Neuronal stem cell (in vitro differentiated cells): ENCODE results near the gene MATN1.

Experiments
- DNase-seq: peaks from one replicate; pipeline ENCODE4 v3.0.0-alpha.2; 2013; ENCODE audit warnings: low spot score
- H2AFZ ChIP-seq: one replicate; pipeline ENCODE4 v1.6.1; 2013; ENCODE audit warnings: mild to moderate bottlenecking, low read length, inconsistent platforms
- H2AK5ac ChIP-seq: 2 replicates; pipeline ENCODE4 v1.6.1; 2013; ENCODE audit warnings: low read depth, mild to moderate bottlenecking, inconsistent platforms, low read length, moderate library complexity, mixed read lengths
- H2BK120ac ChIP-seq: 2 replicates; pipeline ENCODE4 v1.6.1; 2013; ENCODE audit warnings: low read depth, mild to moderate bottlenecking, inconsistent platforms, low read length, moderate library complexity, mixed read lengths
- H2BK12ac ChIP-seq: one replicate; pipeline ENCODE4 v1.6.1; 2013; ENCODE audit warnings: low read length, inconsistent platforms
- H2BK15ac ChIP-seq: 2 replicates; pipeline ENCODE4 v1.6.1; 2013; ENCODE audit warnings: mild to moderate bottlenecking, low read length, inconsistent platforms, mixed read lengths
- H2BK5ac ChIP-seq: one replicate; pipeline ENCODE4 v1.6.1; 2013; ENCODE audit warnings: inconsistent platforms, mild to moderate bottlenecking, low read length, moderate library complexity
- H3K14ac ChIP-seq: one replicate; pipeline ENCODE4 v1.6.1; 2013; ENCODE audit warnings: low read length, inconsistent platforms
- H3K18ac ChIP-seq: 2 replicates; pipeline ENCODE4 v1.6.1; 2013; ENCODE audit warnings: low read length, inconsistent platforms
- H3K23ac ChIP-seq: 2 replicates; pipeline ENCODE4 v1.6.1; 2013; ENCODE audit warnings: low read depth, mild to moderate bottlenecking, mixed read lengths, low read length, inconsistent platforms; ENCODE audit not compliant: poor library complexity
- H3K27ac ChIP-seq: replicated peaks from 3 replicates; pipeline ENCODE4 v1.5.1; 2013; ENCODE audit warnings: low read length, inconsistent platforms
- H3K27me3 ChIP-seq, 3 experiments: 2 replicates each; pipeline ENCODE4 v1.6.1; 2013; ENCODE audit warnings: low read length in 3 of 3, mild to moderate bottlenecking in 2 of 3, inconsistent platforms in 1 of 3, low read depth in 1 of 3, mixed read lengths in 1 of 3, moderate library complexity in 1 of 3; ENCODE audit not compliant: control insufficient read depth in 3 of 3, insufficient read depth in 3 of 3
- H3K36me3 ChIP-seq, 2 donors: replicated peaks in 1 of 2; 2 replicates each; pipeline ENCODE4 v1.6.1; 2013; ENCODE audit warnings: low read length in 2 of 2; ENCODE audit not compliant: control insufficient read depth in 2 of 2, insufficient read depth in 2 of 2
- H3K4ac ChIP-seq: 2 replicates; pipeline ENCODE4 v1.6.1; 2013; ENCODE audit warnings: inconsistent platforms, mild to moderate bottlenecking, low read length, moderate library complexity
- H3K4me1 ChIP-seq, 2 donors: 1 replicate in 1 of 2; 2 replicates in 1 of 2; pipeline ENCODE4 v1.6.1; 2013; ENCODE audit warnings: low read length in 2 of 2, low read depth in 1 of 2; ENCODE audit not compliant: control insufficient read depth in 2 of 2, insufficient read depth in 1 of 2
- H3K4me2 ChIP-seq: one replicate; pipeline ENCODE4 v1.6.1; 2013; ENCODE audit warnings: mild to moderate bottlenecking, low read length, inconsistent platforms; ENCODE audit not compliant: insufficient read depth, poor library complexity, severe bottlenecking
- H3K4me3 ChIP-seq, 2 donors: 2 replicates each; pipeline ENCODE4 v1.5.1; 2013; ENCODE audit warnings: low read length in 2 of 2, mild to moderate bottlenecking in 2 of 2, inconsistent platforms in 1 of 2, moderate library complexity in 1 of 2
- H3K79me1 ChIP-seq: one replicate; pipeline ENCODE4 v1.6.1; 2013; ENCODE audit warnings: low read depth, mild to moderate bottlenecking, inconsistent platforms, low read length, moderate library complexity
- H3K9ac ChIP-seq: one replicate; pipeline ENCODE4 v1.6.1; 2013; ENCODE audit warnings: mild to moderate bottlenecking, low read depth, low read length, inconsistent platforms; ENCODE audit not compliant: poor library complexity
- H3K9me3 ChIP-seq, 2 donors: replicated peaks in 1 of 2; 2 replicates each; pipeline versions ENCODE3 to v1.6.1; 2013; ENCODE audit warnings: low read length in 2 of 2, mild to moderate bottlenecking in 2 of 2, inconsistent platforms in 1 of 2, low read depth in 1 of 2, mixed read lengths in 1 of 2, moderate library complexity in 1 of 2; ENCODE audit not compliant: control insufficient read depth in 2 of 2, insufficient read depth in 1 of 2
- H4K8ac ChIP-seq: one replicate; pipeline ENCODE4 v1.6.1; 2013; ENCODE audit warnings: low read depth, mild to moderate bottlenecking, inconsistent platforms, low read length, moderate library complexity
- H4K91ac ChIP-seq: one replicate; pipeline ENCODE4 v1.6.1; 2013; ENCODE audit warnings: low read length, low read depth, mild to moderate bottlenecking, inconsistent platforms; ENCODE audit not compliant: poor library complexity
- WGBS, 2 donors: extraction: QIAGEN DNeasy Blood & Tissue Kit; methylation state at CpG; one replicate each; pipeline ENCODE4 v1.1.7; 2013; ENCODE audit warnings: missing lambda C conversion rate in 2 of 2, mixed read lengths in 1 of 2; ENCODE audit not compliant: insufficient read length in 2 of 2, insufficient replicate concordance in 1 of 2; ENCODE audit errors: extremely low coverage in 2 of 2; 5-methylcytosine and 5-hydroxymethylcytosine counted together

The MATN1 gene

DNA sequence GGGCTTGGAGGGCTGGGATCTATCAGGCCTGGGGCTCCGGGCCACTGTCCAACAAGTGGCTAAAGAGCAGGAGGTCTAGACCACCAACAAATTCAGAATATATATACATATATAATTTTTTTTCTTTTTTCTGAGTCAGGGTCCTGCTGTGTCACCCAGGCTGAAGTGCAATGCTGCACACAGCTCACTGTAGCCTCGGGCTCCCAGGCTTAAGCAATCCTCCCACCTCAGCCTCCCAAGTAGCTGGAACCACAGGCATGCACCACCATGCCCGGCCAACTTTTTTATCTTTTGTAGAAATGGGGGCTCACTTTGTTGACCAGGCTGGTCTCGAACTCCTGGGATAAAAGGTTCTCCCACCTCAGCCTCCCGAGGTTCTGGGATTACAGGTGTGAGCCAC, 41.0 kb upstream of the MATN1 start:
- Histone ChIP-seq H4K8ac (no peak overlapping the region), H2BK12ac (no peak overlapping the region), H2BK5ac (no peak overlapping the region), H4K91ac (no peak overlapping the region), H3K79me1 (no peaks in the 10 kb centered on the region), H3K9me3 (peaks cover 0 to 3% of the 10 kb centered on the region in 2 donors), H2AK5ac (no peak overlapping the region), H3K14ac (no peak overlapping the region), H3K4me2 (no peak overlapping the region), H3K27ac (no peak overlapping the region), H3K4me1 (peaks cover 14 to 18% of the 10 kb centered on the region in 2 donors), H2BK15ac (no peak overlapping the region), H2AFZ (no peak overlapping the region), H3K36me3 (no peaks in the 10 kb centered on the region), H3K27me3 (no peaks in the 10 kb centered on the region), H3K4ac (no peak overlapping the region), H3K9ac (no peak overlapping the region), H3K18ac (no peak overlapping the region), H3K4me3 (no peak overlapping the region), H3K23ac (no peak overlapping the region), H2BK120ac (no peak overlapping the region)
- no peak for DNase-seq
- no CpG with 5 or more reads among the region's 5 CpGs for WGBS, 2 donors

- Histone ChIP-seq H3K27ac (no peak overlapping the region), H4K8ac (no peak overlapping the region), H3K79me1 (no peaks in the 10 kb centered on the region), H3K27me3 (no peaks in the 10 kb centered on the region), H3K4me3 (no peak overlapping the region), H2BK12ac (no peak overlapping the region), H2BK5ac (no peak overlapping the region), H2AFZ (peak overlapping the region; percentile 63), H2BK15ac (no peak overlapping the region), H3K9ac (no peak overlapping the region), H3K14ac (peak overlapping the region; percentile 9), H3K18ac (peak overlapping the region; percentile 11), H3K23ac (no peak overlapping the region), H3K36me3 (no peaks in the 10 kb centered on the region), H2AK5ac (no peak overlapping the region), H3K4me1 (peaks cover 14 to 18% of the 10 kb centered on the region in 2 donors), H3K9me3 (peaks cover 0 to 3% of the 10 kb centered on the region in 2 donors), H3K4me2 (no peak overlapping the region), H2BK120ac (no peak overlapping the region), H4K91ac (no peak overlapping the region), H3K4ac (peak overlapping the region; percentile 76)
- WGBS, 2 donors: no CpG with 5 or more reads among the region's 10 CpGs
- no peak for DNase-seq
Measured at GRCh38 chr1:30763651-30764248, 40.4 kb upstream of the MATN1 start.

DNA sequence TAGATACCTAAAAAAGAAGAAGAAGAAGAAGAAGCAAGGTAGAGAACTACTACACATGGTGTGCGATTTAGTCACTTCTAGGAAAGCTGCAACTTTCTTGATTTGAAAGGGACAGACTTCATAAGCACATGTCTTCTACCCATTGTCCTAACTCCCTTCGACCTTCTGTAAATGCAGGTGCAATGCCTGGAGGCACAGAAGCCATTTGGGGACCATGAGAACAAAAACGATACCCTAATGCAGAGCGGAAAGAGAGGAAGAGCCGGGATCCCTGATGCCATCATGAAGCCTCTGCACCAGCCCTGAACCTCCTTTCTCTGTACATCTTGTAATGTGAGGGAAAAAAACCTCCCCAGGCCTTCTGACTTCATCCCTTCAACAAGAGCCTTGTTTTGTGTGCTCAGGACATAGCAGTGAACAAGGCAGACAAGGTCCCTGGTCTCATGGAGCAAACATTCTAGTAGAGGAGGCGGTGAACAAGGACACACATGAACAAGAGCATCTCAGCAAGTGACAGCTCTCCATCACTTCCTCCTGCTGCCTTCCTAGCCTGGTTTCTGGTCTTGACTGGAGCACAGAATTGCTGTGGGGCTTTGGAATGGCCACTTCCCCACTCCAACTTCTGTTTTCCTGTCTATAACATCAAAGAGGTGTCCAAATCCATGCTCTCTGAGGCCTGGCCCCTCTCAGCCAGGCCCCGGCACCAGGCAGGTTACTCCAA, 39.7 kb upstream of the MATN1 start:
- Histone ChIP-seq H3K27ac (no peak overlapping the region), H3K27me3 (no peaks in the 10 kb centered on the region), H3K36me3 (no peaks in the 10 kb centered on the region), H3K4me1 (peaks cover 14 to 18% of the 10 kb centered on the region in 2 donors), H3K14ac (no peak overlapping the region), H2BK12ac (no peak overlapping the region), H4K91ac (no peak overlapping the region), H2BK5ac (no peak overlapping the region), H3K9me3 (peaks cover 0 to 3% of the 10 kb centered on the region in 2 donors), H2AFZ (peak overlapping the region; percentile 63), H3K18ac (no peak overlapping the region), H3K9ac (no peak overlapping the region), H3K79me1 (no peaks in the 10 kb centered on the region), H4K8ac (no peak overlapping the region), H2BK15ac (no peak overlapping the region), H3K23ac (no peak overlapping the region), H3K4ac (no peak overlapping the region), H3K4me2 (no peak overlapping the region), H2AK5ac (no peak overlapping the region), H2BK120ac (no peak overlapping the region), H3K4me3 (no peak overlapping the region)
- no peak for DNase-seq
- no CpG with 5 or more reads among the region's 7 CpGs for WGBS, 2 donors

DNA sequence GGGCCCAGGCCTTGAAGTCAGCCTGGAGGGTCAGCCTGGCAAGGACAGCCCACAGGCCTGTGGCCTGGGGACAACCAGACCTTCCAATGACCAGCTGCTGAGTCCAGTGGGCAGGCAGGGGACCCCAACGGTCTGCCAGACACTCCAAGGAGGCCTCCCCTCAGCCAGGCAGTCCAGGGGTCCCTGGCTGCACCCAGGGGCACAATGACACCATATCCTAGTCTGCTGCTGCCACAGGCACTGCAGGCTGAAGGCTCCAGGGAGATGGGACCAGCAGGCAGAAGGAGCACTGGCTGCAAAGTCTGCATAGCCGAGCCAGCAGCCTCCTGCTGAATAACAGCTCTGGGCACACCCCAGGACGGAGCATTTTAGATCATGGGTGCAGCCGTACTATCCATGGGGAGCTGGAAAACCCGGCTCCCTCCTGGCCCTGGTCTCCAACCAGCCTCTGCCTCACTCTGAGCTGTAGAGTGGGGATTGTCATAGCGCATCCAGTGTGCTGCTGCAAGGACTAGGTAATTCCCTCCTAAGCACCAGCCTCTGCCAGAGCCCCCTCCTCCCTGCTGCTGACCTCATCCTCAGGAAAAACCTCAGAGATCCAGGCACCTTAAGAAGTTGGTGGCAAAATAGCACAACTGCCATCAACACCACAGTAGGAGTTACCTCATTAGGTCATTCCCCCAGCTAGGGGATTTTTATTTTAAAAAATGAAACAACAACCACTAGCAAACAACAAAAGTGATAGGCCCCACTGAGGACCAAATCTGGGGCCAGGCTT, 39.0 kb upstream of the MATN1 start:
- WGBS, 2 donors: no CpG with 5 or more reads among the region's 6 CpGs
- no peak overlapping the region for H3K4me2 ChIP-seq
- peak overlapping the region; percentile 89 for H4K8ac ChIP-seq
- H3K4ac ChIP-seq: no peak overlapping the region
- H2AFZ ChIP-seq: peak overlapping the region; percentile 70
- H3K14ac ChIP-seq: no peak overlapping the region
- no peaks in the 10 kb centered on the region for H3K27me3 ChIP-seq
- no peak overlapping the region for H3K4me3 ChIP-seq
- no peak overlapping the region for H2BK120ac ChIP-seq
- no peak overlapping the region for H3K23ac ChIP-seq
- H2BK12ac ChIP-seq: no peak overlapping the region
- H3K27ac ChIP-seq: no peak overlapping the region
- no peak overlapping the region for H2BK15ac ChIP-seq
- no peaks in the 10 kb centered on the region for H3K36me3 ChIP-seq
- peak overlapping the region; percentile 85 for H3K18ac ChIP-seq
- peaks cover 0 to 3% of the 10 kb centered on the region in 2 donors for H3K9me3 ChIP-seq
- no peak overlapping the region for H3K9ac ChIP-seq
- peaks cover 14 to 18% of the 10 kb centered on the region in 2 donors for H3K4me1 ChIP-seq
- H2AK5ac ChIP-seq: no peak overlapping the region
- no peak overlapping the region for H2BK5ac ChIP-seq
- H4K91ac ChIP-seq: no peak overlapping the region
- DNase-seq: no peak
- no peaks in the 10 kb centered on the region for H3K79me1 ChIP-seq
